ENCODE results near the gene ANKRD12.

Gene ANKRD12

GRCh38 chr18:9106800-9107584 lies 29.6 kb upstream of the ANKRD12 start:
- peak; percentile 55 to 77 for DNase-seq

GRCh38 chr18:9108911-9109310 lies 27.7 kb upstream of the ANKRD12 start:
- no peak for DNase-seq

DNA sequence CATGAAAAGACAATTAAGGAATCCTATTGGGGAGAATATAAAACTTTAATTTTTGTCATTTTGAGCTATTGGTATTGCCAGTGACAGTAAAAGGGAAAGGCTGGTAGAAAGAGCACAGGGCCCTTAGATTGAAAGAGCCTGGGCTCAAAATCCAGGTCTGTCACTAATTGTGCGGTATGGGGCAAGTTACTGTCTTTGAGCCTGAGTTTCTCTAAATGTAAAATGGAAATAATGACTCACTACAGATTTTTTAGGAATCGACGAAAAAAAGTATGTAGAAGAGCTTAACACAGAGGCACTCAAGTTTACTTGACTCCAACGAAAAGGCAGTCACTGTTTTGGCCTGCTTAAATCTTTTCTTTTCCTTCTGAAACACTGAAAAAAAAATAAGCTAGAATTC lies 27.1 kb upstream of the ANKRD12 start:
- no peak for DNase-seq

DNA sequence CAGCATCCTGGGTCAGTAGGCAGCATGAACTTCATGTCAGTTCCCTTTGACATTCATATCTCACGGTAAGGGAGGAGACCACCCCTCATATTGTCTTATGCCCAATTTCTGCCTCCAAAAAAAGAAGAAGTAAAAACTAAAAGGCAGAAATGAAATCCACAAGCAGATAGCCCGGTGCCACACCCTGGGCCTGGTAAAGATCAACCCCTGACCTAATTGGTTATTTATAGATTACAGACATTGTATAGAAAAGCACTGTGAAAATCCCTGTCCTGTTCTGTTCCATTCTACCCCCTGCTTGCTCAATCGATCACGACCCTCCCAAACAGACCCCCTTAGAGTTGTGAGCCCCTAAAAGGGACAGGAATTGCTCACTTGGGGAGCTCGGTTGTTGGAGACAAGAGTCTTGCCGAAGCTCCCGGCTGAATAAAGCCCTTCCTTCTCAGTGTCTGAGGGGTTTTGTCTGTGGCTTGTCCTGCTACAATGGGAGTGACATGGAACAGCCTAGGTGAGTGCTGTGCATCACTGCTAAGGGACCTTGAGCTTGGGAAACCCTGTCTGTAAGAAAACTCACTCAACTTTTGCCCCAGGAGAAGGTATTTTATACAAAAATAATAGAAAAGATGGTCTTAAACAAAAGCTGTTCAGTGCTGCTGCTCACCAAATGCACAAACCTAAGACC lies 23.0 kb upstream of the ANKRD12 start:
- no peak for DNase-seq

DNA sequence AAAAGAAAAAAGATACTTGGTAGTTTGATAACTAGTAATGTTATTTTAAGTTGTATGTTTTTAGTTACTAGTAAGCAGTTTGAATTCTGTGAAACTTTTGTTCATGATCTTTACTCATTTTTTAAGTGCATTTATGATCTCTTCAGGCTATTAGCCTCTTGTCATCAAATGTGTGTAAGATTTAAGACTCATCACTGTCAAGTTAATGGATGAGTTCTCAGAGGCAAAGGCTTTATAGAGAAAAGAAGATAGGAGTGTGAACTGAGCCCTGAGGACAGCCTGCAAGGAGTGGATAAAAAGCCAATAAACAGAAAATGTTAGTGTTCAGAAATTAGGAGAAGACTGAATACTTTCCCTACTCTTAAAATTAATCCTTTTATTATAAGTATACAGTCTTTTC lies 20.6 kb upstream of the ANKRD12 start:
- no peak for DNase-seq

DNA sequence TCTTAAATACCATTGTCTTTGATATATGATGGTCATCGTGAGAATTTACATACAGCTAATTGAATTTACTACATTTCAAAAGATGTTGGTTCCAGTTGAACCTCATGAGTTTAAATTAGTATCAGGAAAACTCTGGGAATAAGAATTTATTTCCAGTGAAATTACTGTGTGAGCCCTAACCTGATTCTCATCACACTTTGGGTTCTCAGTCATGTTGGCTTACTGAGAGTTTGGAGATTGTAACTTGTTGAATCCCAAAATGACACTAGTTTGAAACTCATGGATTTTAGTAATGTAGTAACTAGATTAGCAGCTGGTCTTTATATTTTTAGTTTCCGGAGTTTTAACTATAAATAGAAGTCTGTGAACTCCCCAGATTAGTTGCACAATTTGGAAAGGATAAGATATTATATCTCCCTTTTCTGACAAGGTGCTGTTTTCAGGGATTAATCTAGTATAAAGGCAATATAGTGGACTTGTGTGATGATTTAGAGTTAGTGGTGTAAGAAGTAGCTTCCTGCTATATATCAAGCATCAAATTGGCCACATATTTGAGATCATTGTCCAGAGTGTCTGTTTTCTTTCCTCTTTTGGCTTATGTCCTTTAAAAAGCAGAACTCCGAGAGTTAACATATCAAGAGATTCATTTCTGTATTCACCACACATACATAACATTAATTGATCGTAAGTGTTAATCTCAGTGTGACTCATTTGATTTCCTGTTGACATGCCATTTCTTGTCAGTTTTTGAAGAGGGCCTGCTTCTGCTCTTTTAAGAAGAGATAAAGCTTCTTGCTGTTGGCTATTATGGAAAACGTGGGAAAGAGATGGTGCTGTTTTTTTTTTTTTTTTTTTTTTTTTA lies 18.4 kb upstream of the ANKRD12 start:
- no peak for DNase-seq

DNA sequence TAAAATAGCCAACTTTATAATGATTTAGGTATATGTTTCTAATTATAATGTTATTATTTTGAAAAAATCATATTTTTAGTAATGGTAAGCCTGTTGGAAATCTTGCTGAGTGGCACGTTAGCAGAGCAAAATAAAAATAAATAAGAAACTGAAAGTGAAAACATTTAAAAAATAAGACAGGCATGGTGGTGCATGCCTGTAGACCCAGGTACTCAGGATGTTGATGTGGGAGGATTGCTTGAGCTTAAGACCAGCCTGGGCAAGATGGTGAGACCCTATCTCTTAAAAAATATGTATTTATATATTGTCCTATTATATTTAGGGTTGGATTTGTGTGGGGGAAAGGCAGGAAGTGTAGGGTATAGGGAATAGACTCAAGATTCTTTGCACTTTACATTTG lies 15.8 kb upstream of the ANKRD12 start:
- no peak for DNase-seq

DNA sequence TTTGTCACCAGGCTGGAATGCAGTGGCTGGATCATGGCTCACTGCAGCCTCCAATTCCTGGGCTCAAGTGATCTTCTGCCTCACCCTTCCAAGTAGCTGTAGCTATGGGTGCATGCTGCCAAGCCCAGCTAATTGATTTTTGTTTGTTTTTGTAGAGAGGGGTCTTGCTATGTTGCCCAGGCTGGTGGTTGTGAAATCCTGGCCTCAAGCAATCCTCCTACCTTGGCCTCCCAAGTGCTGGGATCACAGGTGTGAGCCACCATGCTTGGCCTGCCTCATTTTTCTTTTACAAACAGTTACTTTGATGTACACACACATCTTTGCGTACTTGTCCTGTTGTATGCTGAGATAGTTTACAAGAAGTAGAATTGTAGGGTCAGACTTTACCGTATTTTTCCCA lies 13.1 kb upstream of the ANKRD12 start:
- no peak for DNase-seq

- DNase-seq = no peak
Measured at GRCh38 chr18:9124824-9125223, 11.8 kb upstream of the ANKRD12 start.

- DNase-seq = no peak
Measured at GRCh38 chr18:9126337-9126736, 10.2 kb upstream of the ANKRD12 start.

DNA sequence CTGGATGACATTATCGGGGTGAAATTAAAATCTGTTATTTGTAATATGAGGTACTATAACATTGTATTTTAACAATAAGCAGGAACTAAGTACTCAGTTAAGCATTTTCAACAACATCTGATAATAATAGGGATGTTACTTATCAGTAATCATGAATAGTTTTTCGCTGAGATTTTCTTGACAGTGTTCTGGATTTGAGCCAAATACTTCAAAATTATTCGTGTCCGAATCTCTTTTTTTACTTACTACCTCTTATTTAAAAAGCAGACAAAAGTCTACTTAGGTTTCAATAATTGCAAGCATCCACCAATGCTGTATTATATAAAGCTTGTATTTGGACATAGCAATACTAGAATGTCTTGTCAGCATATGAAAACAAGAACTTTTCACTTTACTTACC lies 6.4 kb upstream of the ANKRD12 start:
- DNase-seq = no peak

- no peak for DNase-seq
Measured at GRCh38 chr18:9130806-9131205, 5.8 kb upstream of the ANKRD12 start.

DNA sequence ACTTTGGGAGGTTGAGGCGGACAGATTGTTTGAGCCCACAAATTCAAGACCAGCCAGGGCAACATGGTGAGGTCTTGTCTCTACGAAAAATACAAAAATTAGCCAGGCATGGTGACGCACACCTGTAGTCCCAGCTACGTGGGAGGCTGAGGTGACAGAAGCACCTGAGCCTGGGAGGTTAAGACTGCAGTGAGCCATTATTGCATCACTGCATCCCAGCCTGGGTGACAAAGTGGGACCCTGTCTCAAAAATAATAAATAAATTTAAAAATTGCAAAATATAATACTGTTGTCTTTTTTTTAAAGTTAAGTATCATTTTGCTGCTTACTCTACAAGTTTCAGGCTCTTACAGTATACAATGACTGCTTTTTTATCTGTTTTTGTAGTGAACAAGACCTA lies 4.0 kb upstream of the ANKRD12 start:
- DNase-seq = no peak

- DNase-seq = no peak
Measured at GRCh38 chr18:9133225-9133624, 3.4 kb upstream of the ANKRD12 start.

- peak; percentile 51 to 70 for DNase-seq
Measured at GRCh38 chr18:9135081-9135911, 1.3 kb upstream of the ANKRD12 start.

DNA sequence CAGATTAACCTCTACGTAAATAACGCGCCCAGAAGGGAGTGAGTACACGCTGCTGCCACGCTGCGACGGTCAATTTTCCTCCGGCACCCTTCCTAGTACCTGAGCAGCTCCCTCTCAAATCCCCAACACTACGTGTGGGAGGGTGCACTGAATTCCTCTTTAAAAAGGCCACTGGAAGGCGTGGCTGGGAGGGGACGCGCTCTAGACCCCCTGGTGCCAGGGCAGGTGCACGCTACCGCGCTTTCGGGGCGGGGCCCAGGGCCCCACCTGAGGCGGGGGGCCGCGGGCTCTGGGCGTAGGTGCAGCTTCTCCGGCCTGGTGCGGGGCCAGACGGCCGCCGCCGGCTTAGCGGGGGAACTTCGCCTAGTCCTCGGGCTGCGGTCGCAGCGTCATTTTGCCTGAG lies 668 bp upstream of the ANKRD12 start:
- peak; percentile 36 to 75 for DNase-seq

DNA sequence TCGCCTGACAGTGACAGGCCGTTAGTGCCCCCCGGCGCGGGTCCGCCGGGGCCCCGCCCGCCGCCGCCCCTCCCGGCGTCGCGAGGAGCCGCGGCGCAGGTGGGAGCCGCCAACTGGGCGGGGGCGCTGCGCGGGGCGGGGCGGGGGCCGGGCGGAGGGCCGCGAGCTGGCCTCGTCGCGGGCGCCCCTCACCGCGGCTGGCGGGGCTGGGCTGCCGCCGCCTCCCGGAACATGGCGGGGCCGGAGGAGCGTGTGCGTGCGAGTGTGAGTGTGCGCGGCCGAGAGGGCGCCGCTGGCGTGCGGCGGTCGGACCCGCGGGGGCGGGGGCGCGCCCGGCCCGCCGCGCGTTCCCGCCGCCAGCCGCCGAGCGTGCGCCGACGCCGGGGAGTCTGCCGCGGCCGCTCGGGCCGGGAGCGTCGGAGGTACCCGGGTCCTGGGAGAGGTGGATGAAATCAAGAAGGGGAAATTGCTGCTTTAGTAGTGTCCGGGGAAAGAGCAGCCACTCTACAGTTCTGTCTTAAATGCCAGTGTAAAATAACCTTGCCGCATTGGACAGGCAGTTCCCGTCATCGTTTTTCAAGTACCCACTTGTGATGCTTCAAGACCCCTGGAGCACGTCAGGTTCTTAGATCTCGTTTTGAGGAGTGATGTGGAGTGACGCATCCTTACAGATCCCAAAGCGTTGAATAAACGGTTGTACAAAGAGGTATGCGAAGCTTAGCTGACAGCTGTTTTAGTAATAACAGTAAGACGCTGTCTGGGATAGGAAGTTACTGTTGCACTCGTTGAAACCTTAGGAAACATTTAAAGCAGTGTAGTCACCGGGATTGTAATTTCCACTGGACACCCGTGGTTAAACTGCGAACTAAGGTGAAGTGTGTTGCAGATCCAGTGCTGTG lies 836 bp downstream of the ANKRD12 start:
- DNase-seq = peak; percentile 67 to 87

DNA sequence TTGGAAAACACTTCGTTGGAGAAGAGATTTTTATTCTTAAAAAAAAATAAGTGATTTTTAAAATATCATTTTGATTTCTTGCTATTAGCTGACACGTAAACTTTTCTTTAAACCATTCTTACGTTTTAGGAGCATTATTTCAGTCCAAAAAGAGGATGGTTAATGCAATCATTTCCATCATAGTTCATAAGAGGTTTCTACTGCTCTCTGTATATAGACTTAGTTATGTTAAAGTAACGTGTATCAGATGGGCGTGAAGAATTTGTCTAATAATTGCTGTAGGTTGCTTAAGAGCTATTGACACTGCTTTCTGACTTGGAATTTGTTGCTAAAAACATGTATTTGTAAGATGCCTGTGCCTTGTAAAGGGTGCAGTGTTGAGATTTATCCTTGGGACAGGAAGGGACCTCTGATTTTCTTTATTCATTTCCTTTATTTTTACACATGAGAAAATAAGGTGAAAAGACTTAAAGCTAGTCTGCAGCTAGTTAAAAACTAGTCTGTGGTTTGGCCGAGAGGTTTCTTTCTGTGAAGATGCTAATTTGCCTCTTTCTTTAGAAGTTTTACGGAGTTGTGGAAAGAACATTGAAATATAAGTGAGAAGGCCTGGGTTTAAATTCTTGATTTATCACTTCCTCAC lies 2.9 kb downstream of the ANKRD12 start:
- no peak for DNase-seq

DNA sequence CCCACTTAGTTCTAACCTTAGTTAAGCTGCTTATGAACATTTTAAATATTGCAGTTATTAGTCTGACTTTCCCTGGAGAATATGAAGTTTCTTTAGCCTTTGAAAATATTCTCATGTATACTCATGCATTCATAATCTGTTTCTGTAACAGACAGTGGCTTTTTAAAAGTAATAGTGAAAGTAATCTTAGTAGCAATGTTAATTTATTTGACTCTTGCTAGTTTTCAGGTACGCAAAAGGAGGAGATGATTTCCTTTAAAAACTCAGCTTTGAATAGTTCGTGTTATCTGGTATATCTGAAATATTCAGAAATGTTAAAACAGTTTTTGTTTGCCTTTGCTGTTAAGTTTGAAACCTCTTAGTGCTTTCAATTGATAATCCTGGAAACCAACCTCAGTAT lies 3.8 kb downstream of the ANKRD12 start:
- no peak for DNase-seq

GRCh38 chr18:9140984-9141383 lies 4.4 kb downstream of the ANKRD12 start:
- DNase-seq = no peak

DNA sequence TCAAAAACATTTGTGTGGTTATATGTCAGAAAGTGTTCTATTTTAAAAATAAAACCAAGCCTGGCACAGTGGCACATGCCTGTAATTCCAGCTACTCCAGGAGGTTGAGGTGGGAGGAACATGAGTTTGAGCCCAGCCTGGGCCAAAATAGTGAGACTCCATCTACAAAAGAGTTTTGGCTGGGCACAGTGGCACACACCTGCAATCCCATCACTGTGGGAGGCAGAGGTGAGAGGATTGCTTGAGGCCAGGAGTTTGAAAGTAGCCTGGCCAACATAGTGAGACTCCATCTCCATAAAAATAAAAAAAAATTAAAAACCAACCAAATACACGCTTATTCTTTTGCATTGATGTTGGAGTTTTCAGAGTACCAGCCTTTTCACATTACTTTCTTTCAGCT lies 9.6 kb downstream of the ANKRD12 start:
- no peak for DNase-seq
